ENCODE results near the gene RASA2.

Gene RASA2

GRCh38 chr3:141552440-141552991, 65.7 kb downstream of the RASA2 start:
- peaks cover 56% of the 10 kb centered on the region for H3K4me1 Mint-ChIP-seq
- H3K27ac Mint-ChIP-seq: peak overlapping the region; percentile 84 to 96
- H3K4me3 Mint-ChIP-seq: peak overlapping the region; percentile 49 to 59
- H3K27me3 Mint-ChIP-seq: no peaks in the 10 kb centered on the region
- ATAC-seq (peak; percentile 69), DNase-seq (no peak)
- H3K9me3 Mint-ChIP-seq: peaks cover 18 to 26% of the 10 kb centered on the region in 2 donors

- H3K4me1 Mint-ChIP-seq: peaks cover 51% of the 10 kb centered on the region
- DNase-seq (peak in 1 of 2 donors; percentile 47), ATAC-seq (peak; percentile 82)
- H3K27me3 Mint-ChIP-seq: no peaks in the 10 kb centered on the region
- H3K9me3 Mint-ChIP-seq: peaks cover 12 to 20% of the 10 kb centered on the region in 2 donors
- H3K4me3 Mint-ChIP-seq: peak overlapping the region in 1 of 2 donors; percentile 59
- H3K27ac Mint-ChIP-seq: peak overlapping the region in 1 of 2 donors; percentile 96
Measured at GRCh38 chr3:141553055-141553454, 66.2 kb downstream of the RASA2 start.

- peak overlapping the region in 1 of 2 donors; percentile 26 for H3K27ac Mint-ChIP-seq
- H3K27me3 Mint-ChIP-seq: no peaks in the 10 kb centered on the region
- H3K9me3 Mint-ChIP-seq: no peaks in the 10 kb centered on the region
- DNase-seq (peak in 1 of 2 donors; percentile 26), ATAC-seq (peak; percentile 84)
- peaks cover 37% of the 10 kb centered on the region for H3K4me1 Mint-ChIP-seq
- H3K4me3 Mint-ChIP-seq: no peak overlapping the region
Measured at GRCh38 chr3:141556034-141556433, 69.2 kb downstream of the RASA2 start.

GRCh38 chr3:141557961-141558706, 71.3 kb downstream of the RASA2 start:
- Mint-ChIP-seq H3K4me1 (peaks cover 27% of the 10 kb centered on the region), H3K27me3 (no peaks in the 10 kb centered on the region), H3K9me3 (no peaks in the 10 kb centered on the region), H3K27ac (no peak overlapping the region), H3K4me3 (no peak overlapping the region)
- DNase-seq (no peak), ATAC-seq (no peak)

- Mint-ChIP-seq H3K27me3 (no peaks in the 10 kb centered on the region), H3K27ac (peak overlapping the region in 1 of 2 donors; percentile 40), H3K4me3 (no peak overlapping the region), H3K4me1 (peaks cover 33% of the 10 kb centered on the region), H3K9me3 (peaks cover 0 to 7% of the 10 kb centered on the region in 2 donors)
- DNase-seq (peak; percentile 22 to 46), ATAC-seq (no peak)
Measured at GRCh38 chr3:141561426-141562034, 74.7 kb downstream of the RASA2 start.

- peaks cover 33% of the 10 kb centered on the region for H3K4me1 Mint-ChIP-seq
- H3K27ac Mint-ChIP-seq: no peak overlapping the region
- ATAC-seq: no peak
- H3K27me3 Mint-ChIP-seq: no peaks in the 10 kb centered on the region
- DNase-seq: no peak
- H3K9me3 Mint-ChIP-seq: peaks cover 0 to 7% of the 10 kb centered on the region in 2 donors
- no peak overlapping the region for H3K4me3 Mint-ChIP-seq
Measured at GRCh38 chr3:141564241-141564640, 77.4 kb downstream of the RASA2 start.

- DNase-seq: no peak
- H3K9me3 Mint-ChIP-seq: peaks cover 0 to 7% of the 10 kb centered on the region in 2 donors
- no peak overlapping the region for H3K4me3 Mint-ChIP-seq
- H3K27ac Mint-ChIP-seq: peak overlapping the region in 1 of 2 donors; percentile 87
- H3K4me1 Mint-ChIP-seq: peaks cover 9% of the 10 kb centered on the region
- ATAC-seq: no peak
- H3K27me3 Mint-ChIP-seq: no peaks in the 10 kb centered on the region
Measured at GRCh38 chr3:141570068-141570467, 83.2 kb downstream of the RASA2 start.

GRCh38 chr3:141575879-141576743, 89.3 kb downstream of the RASA2 start:
- peak overlapping the region in 1 of 2 donors; percentile 19 for H3K27ac Mint-ChIP-seq
- H3K9me3 Mint-ChIP-seq: no peaks in the 10 kb centered on the region
- peaks cover 20% of the 10 kb centered on the region for H3K4me1 Mint-ChIP-seq
- DNase-seq: no peak
- H3K27me3 Mint-ChIP-seq: no peaks in the 10 kb centered on the region
- no peak overlapping the region for H3K4me3 Mint-ChIP-seq
- ATAC-seq: peak; percentile 65

GRCh38 chr3:141576744-141577052, 89.9 kb downstream of the RASA2 start:
- Mint-ChIP-seq H3K27ac (no peak overlapping the region), H3K4me1 (peaks cover 20% of the 10 kb centered on the region), H3K9me3 (no peaks in the 10 kb centered on the region), H3K27me3 (no peaks in the 10 kb centered on the region), H3K4me3 (no peak overlapping the region)
- no peak for DNase-seq
- ATAC-seq: no peak

- Mint-ChIP-seq H3K4me1 (peaks cover 20% of the 10 kb centered on the region), H3K27ac (no peak overlapping the region), H3K4me3 (no peak overlapping the region), H3K27me3 (no peaks in the 10 kb centered on the region), H3K9me3 (no peaks in the 10 kb centered on the region)
- ATAC-seq: no peak
- no peak for DNase-seq
Measured at GRCh38 chr3:141578202-141578973, 91.6 kb downstream of the RASA2 start.

GRCh38 chr3:141594357-141594756, 107.5 kb downstream of the RASA2 start:
- H3K4me3 Mint-ChIP-seq: no peak overlapping the region
- H3K27ac Mint-ChIP-seq: peak overlapping the region in 1 of 2 donors; percentile 73
- no peaks in the 10 kb centered on the region for H3K9me3 Mint-ChIP-seq
- H3K27me3 Mint-ChIP-seq: no peaks in the 10 kb centered on the region
- H3K4me1 Mint-ChIP-seq: no peaks in the 10 kb centered on the region
- no peak for ATAC-seq
- no peak for DNase-seq

GRCh38 chr3:141597931-141598330, 111.1 kb downstream of the RASA2 start:
- Mint-ChIP-seq H3K9me3 (peaks cover 9 to 11% of the 10 kb centered on the region in 2 donors), H3K27ac (no peak overlapping the region), H3K4me1 (no peaks in the 10 kb centered on the region), H3K4me3 (no peak overlapping the region), H3K27me3 (no peaks in the 10 kb centered on the region)
- ATAC-seq (no peak), DNase-seq (no peak)

GRCh38 chr3:141600331-141600730, 113.5 kb downstream of the RASA2 start:
- H3K4me1 Mint-ChIP-seq: no peaks in the 10 kb centered on the region
- H3K27me3 Mint-ChIP-seq: no peaks in the 10 kb centered on the region
- H3K4me3 Mint-ChIP-seq: no peak overlapping the region
- peak overlapping the region in 1 of 2 donors; percentile 31 for H3K27ac Mint-ChIP-seq
- no peak for ATAC-seq
- DNase-seq: no peak
- peaks cover 9 to 11% of the 10 kb centered on the region in 2 donors for H3K9me3 Mint-ChIP-seq

- Mint-ChIP-seq H3K27ac (peak overlapping the region in 1 of 2 donors; percentile 31), H3K9me3 (peaks cover 9 to 11% of the 10 kb centered on the region in 2 donors), H3K4me1 (peaks cover 6% of the 10 kb centered on the region), H3K4me3 (no peak overlapping the region), H3K27me3 (no peaks in the 10 kb centered on the region)
- ATAC-seq (no peak), DNase-seq (no peak)
Measured at GRCh38 chr3:141602706-141603105, 115.9 kb downstream of the RASA2 start.
